GM15510 (cell line): ENCODE data around the gene MRGPRD.

ENCODE experiments used
- POLR2A ChIP-seq: IDR thresholded peaks from 3 replicates; pipeline ENCODE4 v1.6.1; 2011; ENCODE audit warnings: borderline replicate concordance; ENCODE audit not compliant: insufficient read length; ENCODE audit errors: extremely low read depth

MRGPRD gene

DNA sequence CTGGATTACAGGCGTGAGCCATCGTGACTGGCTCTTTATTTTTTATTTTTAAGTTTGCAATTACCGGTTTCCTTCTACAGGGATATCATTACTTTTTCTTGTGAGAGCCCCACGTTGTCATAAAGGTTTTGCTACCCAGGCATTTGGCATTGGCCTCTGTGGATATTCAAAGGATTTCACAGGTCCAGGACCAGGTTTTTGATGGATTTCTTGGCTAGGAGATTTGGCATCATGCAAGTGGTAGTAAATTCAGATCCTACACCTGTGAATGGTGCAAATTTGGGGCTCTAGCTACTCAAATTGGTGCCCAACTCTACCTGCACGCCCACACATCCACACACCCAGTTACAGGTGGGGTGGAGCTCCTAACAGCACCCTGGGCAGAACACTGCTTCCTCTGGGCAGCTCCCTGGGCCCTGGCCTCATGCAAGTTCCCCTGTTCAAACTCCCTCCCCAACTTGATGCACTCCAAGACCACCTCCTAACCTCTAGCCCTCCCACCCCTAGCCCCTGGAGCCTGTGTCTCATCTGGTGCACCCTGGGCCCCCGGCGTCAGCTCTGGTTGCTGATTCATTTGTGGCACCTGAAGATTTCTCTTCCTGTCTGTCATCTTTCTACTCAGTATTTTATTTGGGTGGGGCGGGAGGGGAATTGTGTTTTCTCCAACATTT, 9.3 kb upstream of the MRGPRD start:
- TF ChIP-seq POLR2A = no peak

DNA sequence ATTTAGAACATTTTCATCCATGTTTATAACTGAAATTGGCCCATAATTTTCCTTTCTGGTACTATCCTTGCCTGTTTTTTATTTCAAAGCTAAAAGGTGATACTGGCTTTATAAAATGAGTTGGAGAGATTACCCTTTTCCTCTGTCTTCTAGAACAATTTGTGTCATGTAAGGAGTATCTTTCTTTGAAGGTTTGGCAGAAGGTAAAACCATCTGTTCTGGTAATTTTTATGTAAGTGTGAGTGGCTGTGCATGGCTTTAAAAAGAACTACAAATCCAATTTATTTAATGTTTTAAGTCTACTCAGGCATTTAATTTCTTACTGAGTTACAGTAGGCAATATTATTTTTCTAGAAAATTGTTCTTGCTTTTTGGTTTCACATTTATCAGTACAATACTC, 7.7 kb upstream of the MRGPRD start:
- no peak for TF ChIP-seq POLR2A

DNA sequence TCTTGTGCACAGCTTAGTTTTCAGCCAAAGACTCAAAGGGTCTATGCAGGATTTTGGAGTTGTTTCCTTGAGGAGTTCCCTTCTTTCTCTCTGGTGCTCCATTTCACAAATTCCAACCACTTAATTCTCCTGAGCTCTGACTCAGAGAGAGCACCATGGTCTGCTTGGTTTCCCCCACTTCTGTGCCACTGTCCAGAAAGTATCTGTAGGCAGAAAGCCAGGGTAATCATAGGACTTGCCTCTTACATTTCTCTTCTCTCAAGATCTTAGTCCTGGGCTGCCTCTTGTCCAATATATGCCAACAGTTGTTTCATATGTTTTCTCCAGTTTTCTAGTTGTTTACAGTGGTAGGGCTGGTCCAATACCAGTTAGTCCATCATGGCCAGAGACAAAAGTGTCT, 6.4 kb upstream of the MRGPRD start:
- TF ChIP-seq POLR2A = no peak

DNA sequence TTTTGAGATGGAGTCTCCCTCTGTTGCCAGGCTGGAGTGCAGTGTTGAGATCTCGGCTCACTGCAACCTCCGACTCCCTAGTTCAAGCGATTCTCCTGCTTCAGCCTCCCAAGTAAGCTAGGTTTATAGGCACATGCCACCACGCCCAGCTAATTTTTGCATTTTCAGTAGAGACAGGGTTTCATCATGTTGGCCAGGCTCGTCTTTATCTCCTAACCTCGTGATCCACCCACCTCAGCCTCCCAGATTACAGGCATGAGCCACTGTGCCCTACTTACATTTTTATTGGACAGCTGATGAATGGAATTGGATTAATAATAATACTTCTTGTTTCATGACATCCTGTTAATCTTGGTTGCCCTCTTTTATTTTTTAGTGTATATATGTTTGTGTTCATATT, 3.0 kb upstream of the MRGPRD start:
- no peak for TF ChIP-seq POLR2A

DNA sequence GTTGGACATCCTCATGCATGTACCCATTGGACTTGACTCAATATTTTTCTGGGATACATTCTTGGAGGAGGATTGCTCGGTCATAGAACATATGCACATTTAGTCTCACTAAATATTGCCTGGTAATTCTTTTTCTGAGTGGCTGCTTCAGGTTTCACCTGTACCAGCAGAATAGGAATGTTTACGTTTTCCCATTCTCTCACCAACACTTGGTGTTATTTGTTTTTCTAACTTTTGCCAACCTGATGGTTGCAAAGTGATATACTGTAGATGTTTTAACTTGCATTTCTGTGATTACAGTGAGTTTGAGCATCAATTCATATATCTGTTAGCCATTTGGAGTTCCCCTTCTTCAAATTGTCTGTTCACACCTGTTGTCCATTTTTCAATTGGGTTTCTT, 1.3 kb upstream of the MRGPRD start:
- TF ChIP-seq POLR2A = no peak

DNA sequence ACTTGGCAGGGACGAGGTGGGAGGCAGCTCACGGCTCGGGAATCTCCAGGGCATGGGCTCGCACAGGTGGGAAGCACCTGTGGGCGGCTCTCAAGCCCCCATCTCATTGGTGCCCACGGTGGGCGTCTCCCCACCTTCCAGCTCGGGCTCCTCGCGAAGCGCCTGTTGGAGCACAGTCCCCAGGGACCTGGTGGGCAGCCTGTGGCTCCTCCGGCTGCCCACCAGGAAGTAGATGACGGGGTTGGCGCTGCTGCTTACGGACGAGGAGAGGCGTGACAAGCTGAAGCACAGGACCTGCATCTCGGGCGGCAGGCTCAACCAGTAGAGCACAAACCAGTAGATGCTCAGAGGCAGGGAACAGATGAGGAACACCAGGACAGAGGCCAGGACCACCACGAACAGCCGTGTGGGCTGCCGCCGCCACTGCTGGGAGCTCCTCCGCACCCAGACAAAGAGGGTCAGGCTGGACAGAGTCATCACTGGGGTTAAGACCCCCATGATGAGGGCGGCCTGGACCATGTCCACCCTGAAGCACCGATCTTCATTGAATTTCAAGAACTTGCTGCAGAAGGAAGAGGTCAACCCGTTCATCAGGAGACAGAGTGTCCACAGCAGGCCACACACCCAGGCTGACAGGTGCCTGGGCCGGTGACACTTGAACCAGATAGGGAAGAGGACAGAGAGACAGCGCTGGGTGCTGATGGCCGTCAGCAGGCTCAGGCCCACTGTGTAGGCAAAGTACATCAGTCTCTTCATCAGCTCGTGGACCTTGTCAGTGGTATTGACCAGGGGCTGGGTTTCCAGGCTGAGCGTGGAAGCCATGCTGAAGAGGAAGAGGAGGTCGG, 633 bp downstream of the MRGPRD start:
- no peak for TF ChIP-seq POLR2A

DNA sequence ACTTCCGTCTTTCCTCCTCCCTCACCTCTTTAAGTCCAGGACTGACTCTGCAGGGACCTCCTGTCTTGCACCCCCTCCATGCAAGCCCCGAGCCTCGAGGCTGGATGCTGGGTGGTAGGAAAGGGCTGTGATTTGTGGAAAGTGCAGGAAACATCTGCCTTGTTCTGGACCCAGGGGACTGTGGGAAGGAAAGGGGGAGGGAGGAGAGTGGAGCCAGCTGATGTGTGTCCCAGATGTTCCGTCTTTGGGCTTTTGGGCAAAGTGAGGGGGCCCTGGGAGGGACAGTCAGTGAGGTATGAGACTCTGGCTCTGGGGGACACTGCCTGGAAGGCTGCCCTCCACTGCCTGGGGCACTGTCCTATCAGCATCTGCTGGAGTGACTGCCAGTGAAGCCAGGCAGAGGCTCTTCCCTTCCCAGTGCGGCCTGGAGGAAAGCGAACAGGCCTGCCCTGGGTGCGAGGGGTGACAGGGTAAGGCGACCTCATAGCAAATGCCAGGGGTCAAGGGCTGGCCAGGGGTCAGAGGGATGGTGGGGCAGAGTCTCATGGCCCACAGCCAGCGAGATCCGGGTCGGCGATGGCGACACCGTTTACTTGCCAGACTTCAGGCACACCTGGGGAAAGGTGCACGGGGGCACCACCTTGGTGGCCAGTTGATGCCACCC, 1.7 kb downstream of the MRGPRD start:
- no peak for TF ChIP-seq POLR2A

DNA sequence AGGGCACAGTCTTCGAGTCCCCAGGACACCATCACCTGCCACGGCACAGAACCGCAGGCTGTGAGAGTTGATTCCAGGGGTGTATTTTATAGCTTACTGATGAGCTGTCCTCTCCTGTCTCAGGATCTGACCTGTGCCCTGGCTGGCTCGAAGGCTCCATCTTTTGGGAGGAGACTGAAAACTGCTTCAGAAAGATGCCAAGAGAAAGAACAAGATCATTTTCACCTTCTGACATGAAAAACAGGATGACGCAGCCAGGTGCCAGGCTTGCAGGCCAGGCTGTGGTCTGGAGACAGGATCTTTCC, 2.2 kb downstream of the MRGPRD start:
- TF ChIP-seq POLR2A = no peak

DNA sequence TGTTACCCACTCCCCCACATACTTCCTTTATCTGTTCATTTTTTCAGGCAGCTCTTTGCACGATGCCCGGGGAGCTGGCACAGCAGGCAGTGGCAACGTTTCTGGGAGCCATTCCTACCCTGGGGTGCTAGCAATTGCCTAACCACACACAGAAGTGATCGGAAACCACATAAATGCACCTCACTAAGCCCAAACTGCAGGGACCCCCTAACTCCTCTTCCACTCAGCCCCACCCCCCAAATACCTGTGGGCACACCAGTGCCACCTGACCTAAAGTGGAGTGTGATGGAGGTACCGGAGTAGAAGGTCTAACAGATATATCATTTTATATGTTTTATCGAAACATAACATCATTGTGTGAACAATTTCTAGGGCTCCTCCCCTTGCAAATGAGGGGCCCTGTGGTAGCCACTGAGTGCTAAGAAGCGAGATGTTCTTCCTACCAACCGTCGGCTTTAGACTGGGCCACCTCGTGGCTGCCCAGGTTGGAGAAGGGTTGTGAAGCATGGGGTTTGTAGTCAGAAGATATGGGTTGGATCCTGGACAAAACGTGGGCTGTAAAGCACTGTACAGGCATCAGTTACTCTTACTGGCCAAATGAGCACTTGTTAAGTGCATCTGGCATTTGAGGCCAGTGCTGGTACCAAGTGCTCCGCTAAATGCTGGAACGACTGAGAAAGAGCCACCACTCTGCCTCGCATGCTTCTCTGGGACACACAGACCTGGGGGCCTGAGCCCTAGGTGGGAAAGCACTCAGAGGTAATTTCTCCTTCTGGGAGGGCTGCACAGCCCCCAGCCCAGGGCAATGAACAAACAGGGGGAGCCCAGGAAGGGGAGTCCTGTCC, 2.8 kb downstream of the MRGPRD start:
- no peak for TF ChIP-seq POLR2A

DNA sequence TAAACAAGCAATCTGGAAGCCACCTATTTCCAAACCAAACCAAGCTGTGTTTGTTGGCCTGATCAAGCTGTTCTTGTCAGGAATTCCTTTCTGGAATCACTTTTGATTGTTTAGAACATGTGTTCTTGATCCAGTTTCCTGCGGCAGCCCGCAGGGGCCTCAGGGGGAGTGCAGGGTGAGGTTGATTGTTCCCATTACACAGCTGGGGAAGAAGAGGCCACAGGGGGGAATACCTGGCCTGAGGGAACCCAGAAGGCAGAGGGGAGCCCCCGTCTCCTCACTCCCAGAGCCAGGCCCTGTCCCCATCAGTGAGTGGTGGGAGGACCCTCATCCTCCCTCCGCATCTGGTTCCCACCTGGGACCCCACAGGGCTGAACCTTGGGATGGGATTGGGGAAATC, 4.2 kb downstream of the MRGPRD start:
- no peak for TF ChIP-seq POLR2A

DNA sequence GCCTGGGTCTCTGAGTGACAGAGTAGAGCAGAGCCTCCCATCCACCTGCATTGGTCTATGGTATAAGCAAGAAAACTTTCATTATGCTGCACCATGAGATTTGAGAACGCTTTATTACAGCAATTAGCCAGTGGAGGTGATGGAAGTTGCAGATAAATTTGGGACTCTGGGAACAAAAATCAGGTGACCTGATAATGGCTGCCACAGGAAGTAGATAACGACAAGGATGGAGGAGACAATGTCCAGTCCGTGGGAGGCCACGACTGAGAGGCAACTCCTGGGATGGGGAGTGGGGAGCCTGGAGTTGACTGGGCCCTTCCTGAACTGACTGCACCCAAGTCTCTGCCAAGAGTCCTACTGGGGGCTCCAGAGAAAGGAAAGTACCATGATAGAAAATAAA, 4.7 kb downstream of the MRGPRD start:
- TF ChIP-seq POLR2A = no peak

DNA sequence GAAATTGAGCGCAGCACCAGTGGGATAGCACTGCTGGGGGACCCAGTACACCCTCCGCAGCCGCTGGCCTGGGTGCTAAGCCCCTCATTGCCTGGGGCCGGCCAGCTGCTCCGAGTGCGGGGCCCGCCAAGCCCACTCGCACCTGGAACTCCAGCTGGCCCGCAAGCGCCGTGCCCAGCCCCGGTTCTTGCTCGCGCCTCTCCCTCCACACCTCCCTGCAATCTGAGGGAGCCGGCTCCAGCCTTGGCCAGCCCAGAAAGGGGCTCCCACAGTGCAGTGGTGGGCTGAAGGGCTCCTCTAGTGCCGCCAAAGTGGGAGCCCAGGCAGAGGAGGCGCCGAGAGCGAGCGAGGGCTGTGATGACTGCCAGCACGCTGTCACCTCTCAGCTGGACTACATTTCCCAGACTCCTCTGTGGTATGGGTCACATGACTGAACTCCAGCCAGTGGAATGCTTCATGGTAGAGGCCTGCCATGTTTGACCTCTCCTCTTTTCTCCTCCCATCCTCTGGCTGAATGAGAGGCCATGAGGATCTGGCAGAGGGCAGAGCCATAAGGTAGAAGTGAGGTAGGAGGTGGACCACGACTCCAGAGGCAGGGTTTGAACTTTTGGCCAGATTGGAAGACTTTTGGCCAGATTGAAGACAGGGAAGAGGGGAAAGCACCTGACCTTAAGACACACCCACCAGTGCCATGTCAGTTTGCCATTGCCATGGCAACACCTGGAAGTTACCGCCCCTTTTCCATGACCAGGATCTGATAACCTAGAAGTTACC, 6.2 kb downstream of the MRGPRD start:
- TF ChIP-seq POLR2A = no peak

DNA sequence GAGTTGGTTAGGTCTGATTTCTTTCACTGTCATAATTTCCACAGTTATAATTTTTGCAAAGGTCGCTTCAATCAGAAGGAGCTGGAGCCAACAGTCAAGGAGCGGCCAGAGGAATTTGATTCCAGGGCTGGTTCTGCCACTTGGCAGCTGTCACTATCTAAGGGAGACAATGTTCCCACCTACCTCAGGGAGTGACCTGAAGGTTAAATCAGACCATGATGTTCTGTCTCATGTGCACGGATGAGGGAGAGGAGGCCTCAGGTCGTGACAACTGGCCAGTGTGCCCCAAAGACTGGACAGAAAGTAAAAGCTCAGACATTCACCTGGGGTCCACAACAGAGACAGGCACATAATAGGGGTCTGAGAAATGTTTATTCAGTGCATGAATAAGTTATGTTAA, 7.6 kb downstream of the MRGPRD start:
- TF ChIP-seq POLR2A = no peak

DNA sequence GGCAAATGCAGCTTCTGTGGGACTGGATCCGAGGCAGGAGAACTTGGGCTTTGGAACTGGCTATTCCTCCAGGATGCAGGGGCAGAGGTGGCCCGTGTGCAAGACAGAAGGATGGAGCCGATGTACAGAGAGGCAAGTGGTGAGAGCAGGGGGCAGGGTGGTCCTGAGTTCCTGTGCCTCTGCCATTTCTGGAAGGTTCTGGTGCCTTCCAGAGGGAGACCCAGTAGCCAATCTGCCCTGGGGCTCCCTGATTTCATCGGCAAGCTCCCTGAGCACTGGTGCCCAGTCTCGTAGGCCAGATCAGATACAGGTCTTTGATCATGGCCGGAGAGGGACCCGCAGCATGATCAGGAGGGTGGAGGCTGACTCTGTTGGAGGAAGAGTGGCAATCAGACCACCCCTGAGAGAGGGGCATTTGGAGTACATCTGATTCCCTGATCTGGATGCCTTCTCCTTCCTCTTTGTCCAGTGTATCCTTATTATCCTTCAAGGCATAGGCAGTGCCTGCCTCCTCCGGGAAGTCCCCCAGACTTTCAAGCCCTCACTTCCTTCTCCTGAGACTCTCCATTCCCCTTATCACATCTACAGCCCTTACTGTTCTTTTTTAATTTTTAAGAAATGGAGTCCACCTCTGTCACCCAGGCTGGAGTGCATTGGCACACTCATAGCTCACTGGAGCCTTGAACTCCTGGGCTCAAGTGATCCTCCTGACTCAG, 9.7 kb downstream of the MRGPRD start:
- no peak for TF ChIP-seq POLR2A
